ENCODE results near the gene NKAIN4.

GRCh38 chr20:63210011-63210605, 44.2 kb downstream of the NKAIN4 start:
- TF ChIP-seq, protein P1, sequence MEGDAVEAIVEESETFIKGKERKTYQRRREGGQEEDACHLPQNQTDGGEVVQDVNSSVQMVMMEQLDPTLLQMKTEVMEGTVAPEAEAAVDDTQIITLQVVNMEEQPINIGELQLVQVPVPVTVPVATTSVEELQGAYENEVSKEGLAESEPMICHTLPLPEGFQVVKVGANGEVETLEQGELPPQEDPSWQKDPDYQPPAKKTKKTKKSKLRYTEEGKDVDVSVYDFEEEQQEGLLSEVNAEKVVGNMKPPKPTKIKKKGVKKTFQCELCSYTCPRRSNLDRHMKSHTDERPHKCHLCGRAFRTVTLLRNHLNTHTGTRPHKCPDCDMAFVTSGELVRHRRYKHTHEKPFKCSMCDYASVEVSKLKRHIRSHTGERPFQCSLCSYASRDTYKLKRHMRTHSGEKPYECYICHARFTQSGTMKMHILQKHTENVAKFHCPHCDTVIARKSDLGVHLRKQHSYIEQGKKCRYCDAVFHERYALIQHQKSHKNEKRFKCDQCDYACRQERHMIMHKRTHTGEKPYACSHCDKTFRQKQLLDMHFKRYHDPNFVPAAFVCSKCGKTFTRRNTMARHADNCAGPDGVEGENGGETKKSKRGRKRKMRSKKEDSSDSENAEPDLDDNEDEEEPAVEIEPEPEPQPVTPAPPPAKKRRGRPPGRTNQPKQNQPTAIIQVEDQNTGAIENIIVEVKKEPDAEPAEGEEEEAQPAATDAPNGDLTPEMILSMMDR (IDR thresholded peaks at IDR 0.05): no peak
- no peak for TF ChIP-seq EZH2 (IDR thresholded peaks at IDR 0.05; ENCODE audit: borderline replicate concordance, insufficient read depth, low read depth, low read length, poor library complexity, severe bottlenecking)
